ENCODE results near the gene PANX2.
A peak's percentile ranks its signal among the peaks of the same experiment; 100 is the strongest.

PANX2 gene

GRCh38 chr22:50190941-50191741, 20.6 kb downstream of the PANX2 start:
- Histone ChIP-seq H2AFZ (ENCODE audit: insufficient read depth, low read length, poor library complexity) (peak overlapping the region; percentile 18), H3K14ac (ENCODE audit: low read length) (peak overlapping the region; percentile 61), H2BK12ac (ENCODE audit: low read length) (no peak overlapping the region), H3K79me1 (ENCODE audit: low read length) (peaks cover 17% of the 10 kb centered on the region), H3K23ac (ENCODE audit: low read length) (no peak overlapping the region), H2BK120ac (ENCODE audit: insufficient read depth, low read length, poor library complexity) (peak overlapping the region; percentile 62), H2BK5ac (ENCODE audit: low read depth, low read length, poor library complexity) (peak overlapping the region; percentile 66), H3K4me1 (ENCODE audit: control insufficient read depth in 1 of 2, insufficient read depth in 2 of 2, low read length in 2 of 2) (peaks cover 36 to 43% of the 10 kb centered on the region in 2 experiments), H3K4ac (ENCODE audit: low read depth, low read length) (peak overlapping the region; percentile 60), H4K8ac (ENCODE audit: low read depth, low read length) (peak overlapping the region; percentile 74), H4K91ac (ENCODE audit: low read depth, low read length) (peak overlapping the region; percentile 60), H3K9ac (ENCODE audit: low read length) (no peak overlapping the region), H3K4me3 (ENCODE audit: low read depth, low read length) (no peak overlapping the region), H3K18ac (ENCODE audit: low read length) (peak overlapping the region; percentile 70), H3K27me3 (ENCODE audit: insufficient read depth, low read length) (no peaks in the 10 kb centered on the region), H3K36me3 (ENCODE audit: control insufficient read depth in 1 of 2, insufficient read depth in 2 of 2, low read length in 2 of 2) (peaks cover 28 to 38% of the 10 kb centered on the region in 2 experiments), H3K9me3 (ENCODE audit: insufficient read depth, low read depth, low read length) (no peaks in the 10 kb centered on the region), H2AK5ac (ENCODE audit: low read length) (peak overlapping the region; percentile 22), H3K27ac (ENCODE audit: low read depth, low read length) (peak overlapping the region; percentile 88), H4K12ac (ENCODE audit: low read depth, low read length) (peak overlapping the region; percentile 39), H3K4me2 (ENCODE audit: low read length) (peak overlapping the region; percentile 43), H3K79me2 (ENCODE audit: control insufficient read depth, insufficient read depth, low read length, poor library complexity) (peaks cover 16% of the 10 kb centered on the region)
- peak; percentile 39 to 40 for DNase-seq
- no CpG with 5 or more reads among the region's 18 CpGs for WGBS (ENCODE audit: extremely low coverage, insufficient coverage, insufficient read length)

GRCh38 chr22:50192436-50193204, 22.1 kb downstream of the PANX2 start:
- H3K23ac ChIP-seq (ENCODE audit: low read length) = no peak overlapping the region
- H3K79me1 ChIP-seq (ENCODE audit: low read length) = peaks cover 14% of the 10 kb centered on the region
- peak overlapping the region; percentile 34 for H3K4ac ChIP-seq (ENCODE audit: low read depth, low read length)
- peak overlapping the region; percentile 8 for H2AK5ac ChIP-seq (ENCODE audit: low read length)
- no peak overlapping the region for H3K4me2 ChIP-seq (ENCODE audit: low read length)
- H3K4me1 ChIP-seq (ENCODE audit: control insufficient read depth in 1 of 2, insufficient read depth in 2 of 2, low read length in 2 of 2) = peaks cover 31 to 35% of the 10 kb centered on the region in 2 experiments
- H3K9ac ChIP-seq (ENCODE audit: low read length) = no peak overlapping the region
- H2AFZ ChIP-seq (ENCODE audit: insufficient read depth, low read length, poor library complexity) = no peak overlapping the region
- no peak overlapping the region for H3K27ac ChIP-seq (ENCODE audit: low read depth, low read length)
- peaks cover 40 to 52% of the 10 kb centered on the region in 2 experiments for H3K36me3 ChIP-seq (ENCODE audit: control insufficient read depth in 1 of 2, insufficient read depth in 2 of 2, low read length in 2 of 2)
- no peak overlapping the region for H2BK12ac ChIP-seq (ENCODE audit: low read length)
- DNase-seq = no peak
- no peak overlapping the region for H2BK5ac ChIP-seq (ENCODE audit: low read depth, low read length, poor library complexity)
- no peaks in the 10 kb centered on the region for H3K27me3 ChIP-seq (ENCODE audit: insufficient read depth, low read length)
- H3K9me3 ChIP-seq (ENCODE audit: insufficient read depth, low read depth, low read length) = no peaks in the 10 kb centered on the region
- WGBS (ENCODE audit: extremely low coverage, insufficient coverage, insufficient read length) = no CpG with 5 or more reads among the region's 25 CpGs
- H2BK120ac ChIP-seq (ENCODE audit: insufficient read depth, low read length, poor library complexity) = no peak overlapping the region
- no peak overlapping the region for H4K91ac ChIP-seq (ENCODE audit: low read depth, low read length)
- H3K14ac ChIP-seq (ENCODE audit: low read length) = peak overlapping the region; percentile 2
- peaks cover 7% of the 10 kb centered on the region for H3K79me2 ChIP-seq (ENCODE audit: control insufficient read depth, insufficient read depth, low read length, poor library complexity)
- no peak overlapping the region for H3K4me3 ChIP-seq (ENCODE audit: low read depth, low read length)
- H3K18ac ChIP-seq (ENCODE audit: low read length) = peak overlapping the region; percentile 16
- no peak overlapping the region for H4K8ac ChIP-seq (ENCODE audit: low read depth, low read length)
- no peak overlapping the region for H4K12ac ChIP-seq (ENCODE audit: low read depth, low read length)

GRCh38 chr22:50193621-50194020, 23.1 kb downstream of the PANX2 start:
- H3K4me2 ChIP-seq (ENCODE audit: low read length) = no peak overlapping the region
- H3K27ac ChIP-seq (ENCODE audit: low read depth, low read length) = no peak overlapping the region
- peaks cover 14% of the 10 kb centered on the region for H3K79me1 ChIP-seq (ENCODE audit: low read length)
- H2BK5ac ChIP-seq (ENCODE audit: low read depth, low read length, poor library complexity) = no peak overlapping the region
- no peak overlapping the region for H2AK5ac ChIP-seq (ENCODE audit: low read length)
- no peak overlapping the region for H4K8ac ChIP-seq (ENCODE audit: low read depth, low read length)
- WGBS (ENCODE audit: extremely low coverage, insufficient coverage, insufficient read length) = no CpG with 5 or more reads among the region's 8 CpGs
- H3K18ac ChIP-seq (ENCODE audit: low read length) = no peak overlapping the region
- H4K91ac ChIP-seq (ENCODE audit: low read depth, low read length) = no peak overlapping the region
- peaks cover 1% of the 10 kb centered on the region for H3K9me3 ChIP-seq (ENCODE audit: insufficient read depth, low read depth, low read length)
- no peak overlapping the region for H3K4me3 ChIP-seq (ENCODE audit: low read depth, low read length)
- no peak overlapping the region for H3K14ac ChIP-seq (ENCODE audit: low read length)
- no peak overlapping the region for H3K4ac ChIP-seq (ENCODE audit: low read depth, low read length)
- no peak overlapping the region for H2AFZ ChIP-seq (ENCODE audit: insufficient read depth, low read length, poor library complexity)
- H3K9ac ChIP-seq (ENCODE audit: low read length) = no peak overlapping the region
- no peaks in the 10 kb centered on the region for H3K27me3 ChIP-seq (ENCODE audit: insufficient read depth, low read length)
- H3K23ac ChIP-seq (ENCODE audit: low read length) = no peak overlapping the region
- H3K36me3 ChIP-seq (ENCODE audit: control insufficient read depth in 1 of 2, insufficient read depth in 2 of 2, low read length in 2 of 2) = peaks cover 49 to 59% of the 10 kb centered on the region in 2 experiments
- H2BK12ac ChIP-seq (ENCODE audit: low read length) = no peak overlapping the region
- H3K79me2 ChIP-seq (ENCODE audit: control insufficient read depth, insufficient read depth, low read length, poor library complexity) = peaks cover 7% of the 10 kb centered on the region
- no peak for DNase-seq
- H2BK120ac ChIP-seq (ENCODE audit: insufficient read depth, low read length, poor library complexity) = no peak overlapping the region
- peaks cover 31 to 33% of the 10 kb centered on the region in 2 experiments for H3K4me1 ChIP-seq (ENCODE audit: control insufficient read depth in 1 of 2, insufficient read depth in 2 of 2, low read length in 2 of 2)
- H4K12ac ChIP-seq (ENCODE audit: low read depth, low read length) = no peak overlapping the region

- no CpG with 5 or more reads among the region's 44 CpGs for WGBS (ENCODE audit: extremely low coverage, insufficient coverage, insufficient read length)
- no peak overlapping the region for H2BK5ac ChIP-seq (ENCODE audit: low read depth, low read length, poor library complexity)
- no peak overlapping the region for H3K9ac ChIP-seq (ENCODE audit: low read length)
- no peak overlapping the region for H3K23ac ChIP-seq (ENCODE audit: low read length)
- no peak overlapping the region for H2AFZ ChIP-seq (ENCODE audit: insufficient read depth, low read length, poor library complexity)
- H2AK5ac ChIP-seq (ENCODE audit: low read length) = no peak overlapping the region
- peaks cover 27 to 28% of the 10 kb centered on the region in 2 experiments for H3K4me1 ChIP-seq (ENCODE audit: control insufficient read depth in 1 of 2, insufficient read depth in 2 of 2, low read length in 2 of 2)
- no peak overlapping the region for H4K8ac ChIP-seq (ENCODE audit: low read depth, low read length)
- peaks cover 14% of the 10 kb centered on the region for H3K79me1 ChIP-seq (ENCODE audit: low read length)
- no peaks in the 10 kb centered on the region for H3K27me3 ChIP-seq (ENCODE audit: insufficient read depth, low read length)
- H3K9me3 ChIP-seq (ENCODE audit: insufficient read depth, low read depth, low read length) = peaks cover 1% of the 10 kb centered on the region
- DNase-seq = no peak
- no peak overlapping the region for H4K91ac ChIP-seq (ENCODE audit: low read depth, low read length)
- no peak overlapping the region for H4K12ac ChIP-seq (ENCODE audit: low read depth, low read length)
- no peak overlapping the region for H3K4me2 ChIP-seq (ENCODE audit: low read length)
- H3K18ac ChIP-seq (ENCODE audit: low read length) = no peak overlapping the region
- no peak overlapping the region for H3K4me3 ChIP-seq (ENCODE audit: low read depth, low read length)
- no peak overlapping the region for H3K14ac ChIP-seq (ENCODE audit: low read length)
- no peak overlapping the region for H2BK12ac ChIP-seq (ENCODE audit: low read length)
- H3K79me2 ChIP-seq (ENCODE audit: control insufficient read depth, insufficient read depth, low read length, poor library complexity) = peaks cover 7% of the 10 kb centered on the region
- peaks cover 54 to 62% of the 10 kb centered on the region in 2 experiments for H3K36me3 ChIP-seq (ENCODE audit: control insufficient read depth in 1 of 2, insufficient read depth in 2 of 2, low read length in 2 of 2)
- no peak overlapping the region for H3K27ac ChIP-seq (ENCODE audit: low read depth, low read length)
- no peak overlapping the region for H3K4ac ChIP-seq (ENCODE audit: low read depth, low read length)
- H2BK120ac ChIP-seq (ENCODE audit: insufficient read depth, low read length, poor library complexity) = no peak overlapping the region
Observed at GRCh38 chr22:50194037-50194805, 23.7 kb downstream of the PANX2 start.
